SK-N-SH (cell line): ENCODE data around the gene FAM107B.

Experiments used
- ELF1 ChIP-seq: IDR thresholded peaks from 2 replicates; pipeline ENCODE4 v1.4.0; 2012
- EP300 ChIP-seq, 2 experiments: IDR thresholded peaks; 2 replicates each; pipeline versions ENCODE4 v1.4.0 to v1.6.1; 2012; ENCODE audit warnings: borderline replicate concordance in 1 of 2, low read depth in 1 of 2, low read length in 1 of 2
- GATA2 ChIP-seq: sonication (generic); formaldehyde crosslinking; IDR thresholded peaks from 2 replicates; pipeline ENCODE4 v1.5.0; 2020; ENCODE audit warnings: mild to moderate bottlenecking, missing genetic modification reagents
- SMC3 ChIP-seq: IDR thresholded peaks from 2 replicates; pipeline ENCODE4 v1.6.1; 2012; ENCODE audit warnings: low read depth, low read length, improper control_type of control experiment
- TEAD4 ChIP-seq: IDR thresholded peaks from 2 replicates; pipeline ENCODE4 v1.4.0; 2012; ENCODE audit warnings: mild to moderate bottlenecking, borderline replicate concordance; ENCODE audit not compliant: insufficient read depth
- TF ChIP-seq, protein P1 (sequence below): IDR thresholded peaks from 2 replicates; pipeline ENCODE4 v1.4.0; 2012; ENCODE audit warnings: low read depth, borderline replicate concordance
- TF ChIP-seq, protein P2 (sequence below): fragments of 200-600 bp; sonication (generic); IDR thresholded peaks from 2 replicates; pipeline ENCODE4 v1.6.1; 2017; ENCODE audit warnings: antibody characterized with exemption, mild to moderate bottlenecking, moderate library complexity

DNA sequence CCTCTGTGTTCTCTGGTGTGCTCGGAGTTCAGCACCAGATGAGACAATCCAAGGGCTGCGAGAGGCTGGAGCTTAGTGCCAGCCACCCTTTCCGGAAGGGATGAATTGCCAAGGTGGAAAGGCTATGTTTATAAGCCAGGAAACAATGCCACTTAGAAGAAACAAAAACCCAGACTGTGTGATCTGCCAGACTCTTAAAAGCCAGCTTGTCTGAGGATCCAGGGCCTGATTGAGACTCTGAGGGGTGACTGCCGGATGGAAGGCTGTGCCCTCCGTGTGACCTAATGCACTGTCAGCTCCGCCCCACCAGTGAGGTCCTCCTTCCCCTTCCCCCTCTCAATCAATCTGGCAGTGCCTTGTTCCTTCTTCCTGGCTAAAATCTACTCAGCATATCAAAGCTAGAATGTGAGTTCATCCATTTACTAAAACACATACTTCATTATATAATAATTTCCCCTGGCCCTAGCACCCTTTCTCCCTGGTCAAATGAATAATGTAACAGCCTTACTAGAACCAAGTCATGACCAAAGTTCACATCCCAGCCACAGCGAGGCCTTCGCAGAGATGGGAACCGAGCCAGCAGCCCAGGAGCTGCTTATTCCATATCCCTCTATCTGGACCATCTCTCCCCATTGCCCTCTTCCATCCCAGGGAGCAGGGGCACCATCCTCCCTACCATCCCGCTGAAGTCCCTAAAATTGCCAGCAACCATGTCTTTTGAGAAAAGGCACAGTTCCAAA, 25.5 kb downstream of the FAM107B start:
- TF ChIP-seq, protein P1, sequence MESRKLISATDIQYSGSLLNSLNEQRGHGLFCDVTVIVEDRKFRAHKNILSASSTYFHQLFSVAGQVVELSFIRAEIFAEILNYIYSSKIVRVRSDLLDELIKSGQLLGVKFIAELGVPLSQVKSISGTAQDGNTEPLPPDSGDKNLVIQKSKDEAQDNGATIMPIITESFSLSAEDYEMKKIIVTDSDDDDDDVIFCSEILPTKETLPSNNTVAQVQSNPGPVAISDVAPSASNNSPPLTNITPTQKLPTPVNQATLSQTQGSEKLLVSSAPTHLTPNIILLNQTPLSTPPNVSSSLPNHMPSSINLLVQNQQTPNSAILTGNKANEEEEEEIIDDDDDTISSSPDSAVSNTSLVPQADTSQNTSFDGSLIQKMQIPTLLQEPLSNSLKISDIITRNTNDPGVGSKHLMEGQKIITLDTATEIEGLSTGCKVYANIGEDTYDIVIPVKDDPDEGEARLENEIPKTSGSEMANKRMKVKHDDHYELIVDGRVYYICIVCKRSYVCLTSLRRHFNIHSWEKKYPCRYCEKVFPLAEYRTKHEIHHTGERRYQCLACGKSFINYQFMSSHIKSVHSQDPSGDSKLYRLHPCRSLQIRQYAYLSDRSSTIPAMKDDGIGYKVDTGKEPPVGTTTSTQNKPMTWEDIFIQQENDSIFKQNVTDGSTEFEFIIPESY, result no peak
- TF ChIP-seq, protein P2, sequence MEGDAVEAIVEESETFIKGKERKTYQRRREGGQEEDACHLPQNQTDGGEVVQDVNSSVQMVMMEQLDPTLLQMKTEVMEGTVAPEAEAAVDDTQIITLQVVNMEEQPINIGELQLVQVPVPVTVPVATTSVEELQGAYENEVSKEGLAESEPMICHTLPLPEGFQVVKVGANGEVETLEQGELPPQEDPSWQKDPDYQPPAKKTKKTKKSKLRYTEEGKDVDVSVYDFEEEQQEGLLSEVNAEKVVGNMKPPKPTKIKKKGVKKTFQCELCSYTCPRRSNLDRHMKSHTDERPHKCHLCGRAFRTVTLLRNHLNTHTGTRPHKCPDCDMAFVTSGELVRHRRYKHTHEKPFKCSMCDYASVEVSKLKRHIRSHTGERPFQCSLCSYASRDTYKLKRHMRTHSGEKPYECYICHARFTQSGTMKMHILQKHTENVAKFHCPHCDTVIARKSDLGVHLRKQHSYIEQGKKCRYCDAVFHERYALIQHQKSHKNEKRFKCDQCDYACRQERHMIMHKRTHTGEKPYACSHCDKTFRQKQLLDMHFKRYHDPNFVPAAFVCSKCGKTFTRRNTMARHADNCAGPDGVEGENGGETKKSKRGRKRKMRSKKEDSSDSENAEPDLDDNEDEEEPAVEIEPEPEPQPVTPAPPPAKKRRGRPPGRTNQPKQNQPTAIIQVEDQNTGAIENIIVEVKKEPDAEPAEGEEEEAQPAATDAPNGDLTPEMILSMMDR, result no peak
- TF ChIP-seq SMC3, result no peak
- no peak for TF ChIP-seq TEAD4
- TF ChIP-seq GATA2 (CRISPR knock-in tag), result no peak
- TF ChIP-seq ELF1, result no peak
- no peak for TF ChIP-seq EP300 (IDR thresholded peaks at IDR 0.05; ENCODE audit: borderline replicate concordance in 1 of 2, low read depth in 1 of 2, low read length in 1 of 2)
